ENCODE measurements around the gene NNAT. TPM values are rescaled to one million over a fixed set of nuclear protein-coding genes. Genes with fewer than 3 reads are reported as not detected.
"Not testable (repeated sequence)": the region's sequence is repeated elsewhere in the genome, so short reads cannot be mapped to it uniquely, and the experiment has no call there.

Gene NNAT
- total RNA-seq, 1 experiment from 2014 or later = not detected

DNA sequence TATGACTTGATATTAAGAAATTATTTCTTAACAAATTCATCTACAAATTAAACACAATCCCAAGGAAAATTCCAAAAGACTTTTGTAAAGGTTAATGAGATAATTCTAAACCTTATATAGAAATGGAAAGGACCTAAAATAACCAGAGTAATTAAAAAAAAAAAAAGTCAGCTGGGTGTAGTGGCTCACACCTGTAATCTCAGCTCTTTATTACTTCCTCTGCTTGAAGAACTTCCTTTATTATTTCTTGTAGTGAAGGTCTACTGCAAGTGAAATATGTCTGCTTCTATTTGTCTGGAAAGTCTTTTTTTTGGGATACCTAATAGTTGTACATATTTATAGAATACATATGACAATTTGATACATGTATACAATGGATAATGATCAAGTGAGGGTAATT, 26.9 kb downstream of the NNAT start:
- Histone ChIP-seq H3K36me3 (ENCODE audit: low read depth) (no peaks in the 10 kb centered on the region), H2AFZ (no peak overlapping the region), H3K9me3 (ENCODE audit: insufficient read depth, low read depth) (no peaks in the 10 kb centered on the region; the same call in 1 of the 2 replicates), H3K27ac (no peak overlapping the region), H3F3A (ENCODE audit: insufficient read depth, low read depth) (no peaks in the 10 kb centered on the region), H3K4me2 (no peak overlapping the region), H3K4me1 (replicated peaks; ENCODE audit: insufficient read depth) (peaks cover 17% of the 10 kb centered on the region), H4K20me1 (ENCODE audit: insufficient read depth) (no peaks in the 10 kb centered on the region), H3K27me3 (ENCODE audit: insufficient read depth, low read depth) (no peaks in the 10 kb centered on the region), H3K4me3 (no peak overlapping the region), H3K79me2 (ENCODE audit: low read depth) (no peaks in the 10 kb centered on the region), H3K9me2 (ENCODE audit: insufficient read depth) (no peaks in the 10 kb centered on the region)
- no TSS peak for BruUV-seq (replicated peaks)
- CTCF ChIA-PET = no interaction called here
- TF ChIP-seq, protein P1, sequence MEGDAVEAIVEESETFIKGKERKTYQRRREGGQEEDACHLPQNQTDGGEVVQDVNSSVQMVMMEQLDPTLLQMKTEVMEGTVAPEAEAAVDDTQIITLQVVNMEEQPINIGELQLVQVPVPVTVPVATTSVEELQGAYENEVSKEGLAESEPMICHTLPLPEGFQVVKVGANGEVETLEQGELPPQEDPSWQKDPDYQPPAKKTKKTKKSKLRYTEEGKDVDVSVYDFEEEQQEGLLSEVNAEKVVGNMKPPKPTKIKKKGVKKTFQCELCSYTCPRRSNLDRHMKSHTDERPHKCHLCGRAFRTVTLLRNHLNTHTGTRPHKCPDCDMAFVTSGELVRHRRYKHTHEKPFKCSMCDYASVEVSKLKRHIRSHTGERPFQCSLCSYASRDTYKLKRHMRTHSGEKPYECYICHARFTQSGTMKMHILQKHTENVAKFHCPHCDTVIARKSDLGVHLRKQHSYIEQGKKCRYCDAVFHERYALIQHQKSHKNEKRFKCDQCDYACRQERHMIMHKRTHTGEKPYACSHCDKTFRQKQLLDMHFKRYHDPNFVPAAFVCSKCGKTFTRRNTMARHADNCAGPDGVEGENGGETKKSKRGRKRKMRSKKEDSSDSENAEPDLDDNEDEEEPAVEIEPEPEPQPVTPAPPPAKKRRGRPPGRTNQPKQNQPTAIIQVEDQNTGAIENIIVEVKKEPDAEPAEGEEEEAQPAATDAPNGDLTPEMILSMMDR (conservative IDR thresholded peaks at IDR 0.05) = no peak
- no peak for TF ChIP-seq EZH2 (IDR thresholded peaks at IDR 0.05; ENCODE audit: low read depth)
- POLR2A ChIA-PET (ENCODE audit: unreplicated experiment) = interaction anchor here (0.6 kb wide), 1 partner anchor 369 kb away, joined by 5 read pairs; no protein-coding TSS in a partner anchor
- no peak for DNase-seq
- intact Hi-C loops (cut with micrococcal nuclease; ENCODE audit: unreplicated experiment) = no loop called here

DNA sequence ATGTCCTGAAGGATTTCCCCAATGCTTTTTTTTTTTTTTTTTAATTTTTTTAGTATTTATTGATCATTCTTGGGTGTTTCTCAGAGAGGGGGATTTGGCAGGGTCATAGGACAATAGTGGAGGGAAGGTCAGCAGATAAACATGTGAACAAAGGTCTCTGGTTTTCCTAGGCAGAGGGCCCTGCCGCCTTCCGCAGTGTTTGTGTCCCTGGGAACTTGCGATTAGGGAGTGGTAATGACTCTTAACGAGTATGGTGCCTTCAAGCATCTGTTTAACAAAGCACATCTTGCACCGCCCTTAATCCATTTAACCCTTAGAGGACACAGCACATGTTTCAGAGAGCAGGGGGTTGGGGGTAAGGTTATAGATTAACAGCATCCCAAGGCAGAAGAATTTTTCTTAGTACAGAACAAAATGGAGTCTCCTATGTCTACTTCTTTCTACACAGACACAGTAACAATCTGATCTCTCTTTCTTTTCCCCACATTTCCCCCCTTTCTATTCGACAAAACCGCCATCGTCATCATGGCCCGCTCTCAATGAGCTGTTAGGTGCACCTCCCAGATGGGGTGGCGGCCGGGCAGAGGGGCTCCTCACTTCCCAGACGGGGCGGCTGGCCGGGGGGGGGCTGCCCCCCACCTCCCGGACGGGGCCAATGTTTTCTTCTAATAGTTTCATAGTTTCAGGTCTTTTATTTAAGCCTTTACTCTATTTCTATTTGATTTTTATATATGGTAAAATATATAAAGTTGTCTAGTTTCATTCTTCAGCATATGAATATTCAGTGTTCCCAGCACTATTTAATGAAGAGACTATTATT, 29.3 kb downstream of the NNAT start:
- DNase-seq; H3K4me3 ChIP-seq; intact Hi-C loops (cut with micrococcal nuclease; ENCODE audit: unreplicated experiment); H3K36me3 ChIP-seq (ENCODE audit: low read depth); H2AFZ ChIP-seq; H3K4me1 ChIP-seq (replicated peaks; ENCODE audit: insufficient read depth); H3K9me3 ChIP-seq (ENCODE audit: insufficient read depth, low read depth); H3K27ac ChIP-seq; H3K9me2 ChIP-seq (ENCODE audit: insufficient read depth); CTCF ChIA-PET; BruUV-seq (replicated peaks); H3K79me2 ChIP-seq (ENCODE audit: low read depth); POLR2A ChIA-PET (ENCODE audit: unreplicated experiment); H4K20me1 ChIP-seq (ENCODE audit: insufficient read depth); H3K4me2 ChIP-seq; H3K27me3 ChIP-seq (ENCODE audit: insufficient read depth, low read depth); H3F3A ChIP-seq (ENCODE audit: insufficient read depth, low read depth): not testable (repeated sequence)

DNA sequence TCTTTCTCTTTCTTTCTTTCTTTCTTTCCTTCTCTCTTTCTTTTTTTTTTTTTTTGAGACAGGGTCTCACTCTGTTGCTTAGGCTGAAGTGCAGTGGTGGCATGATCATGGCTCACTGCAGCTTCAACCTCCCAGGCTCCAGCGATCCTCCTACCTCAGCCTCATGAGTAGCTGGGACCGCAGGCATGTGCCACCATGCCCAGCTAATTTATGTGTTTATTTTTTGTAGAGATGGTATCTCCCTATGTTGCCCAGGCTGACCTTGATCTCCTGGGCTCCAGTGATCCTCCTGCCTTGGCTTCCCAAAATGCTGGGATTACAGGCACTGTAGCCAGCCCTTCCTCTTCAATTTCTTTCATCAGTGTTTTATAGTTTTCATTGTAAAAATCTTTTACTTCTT, 30.6 kb downstream of the NNAT start:
- H3K9me3 ChIP-seq (ENCODE audit: insufficient read depth, low read depth); BruUV-seq (replicated peaks); POLR2A ChIA-PET (ENCODE audit: unreplicated experiment); H3K4me3 ChIP-seq; H3K79me2 ChIP-seq (ENCODE audit: low read depth); H2AFZ ChIP-seq; H4K20me1 ChIP-seq (ENCODE audit: insufficient read depth); CTCF ChIA-PET; H3K4me1 ChIP-seq (replicated peaks; ENCODE audit: insufficient read depth); intact Hi-C loops (cut with micrococcal nuclease; ENCODE audit: unreplicated experiment); DNase-seq; H3K36me3 ChIP-seq (ENCODE audit: low read depth); H3K27me3 ChIP-seq (ENCODE audit: insufficient read depth, low read depth); H3K27ac ChIP-seq; H3K9me2 ChIP-seq (ENCODE audit: insufficient read depth); H3K4me2 ChIP-seq; H3F3A ChIP-seq (ENCODE audit: insufficient read depth, low read depth): not testable (repeated sequence)

- Histone ChIP-seq H3K79me2 (ENCODE audit: low read depth) (no peaks in the 10 kb centered on the region), H3F3A (ENCODE audit: insufficient read depth, low read depth) (no peaks in the 10 kb centered on the region), H3K9me3 (ENCODE audit: insufficient read depth, low read depth) (no peaks in the 10 kb centered on the region), H4K20me1 (ENCODE audit: insufficient read depth) (no peaks in the 10 kb centered on the region), H3K27ac (no peak overlapping the region), H3K4me2 (no peak overlapping the region), H2AFZ (no peak overlapping the region), H3K4me3 (no peak overlapping the region), H3K27me3 (ENCODE audit: insufficient read depth, low read depth) (no peaks in the 10 kb centered on the region), H3K4me1 (replicated peaks; ENCODE audit: insufficient read depth) (no peaks in the 10 kb centered on the region), H3K9me2 (ENCODE audit: insufficient read depth) (no peaks in the 10 kb centered on the region), H3K36me3 (ENCODE audit: low read depth) (no peaks in the 10 kb centered on the region)
- DNase-seq = no peak
- no TSS peak for BruUV-seq (replicated peaks)
- ChIA-PET CTCF (no interaction called here), POLR2A (ENCODE audit: unreplicated experiment) (no interaction called here)
- intact Hi-C loops (cut with micrococcal nuclease; ENCODE audit: unreplicated experiment) = no loop called here
- TF ChIP-seq, protein P1 (conservative IDR thresholded peaks at IDR 0.05) = no peak
- TF ChIP-seq EZH2 (IDR thresholded peaks at IDR 0.05; ENCODE audit: low read depth) = no peak
Measured at GRCh38 chr20:37552415-37552814, 31.4 kb downstream of the NNAT start.

- ChIA-PET POLR2A (ENCODE audit: unreplicated experiment) (interaction anchor here (0.6 kb wide), 1 partner anchor 1212 kb away, joined by 3 read pairs; no protein-coding TSS in a partner anchor), CTCF (interaction anchor here (0.6 kb wide), 1 partner anchor 276 kb away, joined by 13 read pairs; no protein-coding TSS in a partner anchor)
- H3K4me2 ChIP-seq; H3K36me3 ChIP-seq (ENCODE audit: low read depth); H3K4me3 ChIP-seq; BruUV-seq (replicated peaks); H3F3A ChIP-seq (ENCODE audit: insufficient read depth, low read depth); H3K4me1 ChIP-seq (replicated peaks; ENCODE audit: insufficient read depth); H3K27ac ChIP-seq; H3K9me2 ChIP-seq (ENCODE audit: insufficient read depth); H3K27me3 ChIP-seq (ENCODE audit: insufficient read depth, low read depth); H3K79me2 ChIP-seq (ENCODE audit: low read depth); H3K9me3 ChIP-seq (ENCODE audit: insufficient read depth, low read depth); intact Hi-C loops (cut with micrococcal nuclease; ENCODE audit: unreplicated experiment); H2AFZ ChIP-seq; H4K20me1 ChIP-seq (ENCODE audit: insufficient read depth); DNase-seq: not testable (repeated sequence)
Measured at GRCh38 chr20:37554721-37555298, 33.8 kb downstream of the NNAT start.

Data from PC-9 (cell line).